ENCODE measurements around the gene SCRG1. TPM values are rescaled to one million over a fixed set of nuclear protein-coding genes. Genes with fewer than 3 reads are reported as not detected.

Gene SCRG1
- total RNA-seq, 4 donors from 2014 or later, result 1.1 to 2.7 (median 1.8) TPM

- H3K9me3 ChIP-seq, result no peaks in the 10 kb centered on the region
- peak overlapping the region; percentile 86 to 95 for H3K4me3 ChIP-seq
- peaks cover 0 to 27% of the 10 kb centered on the region in 2 donors for H3K36me3 ChIP-seq
- WGBS, 2 donors (ENCODE audit: low coverage in 1 of 2), result 3 to 8% methylated on average over 9 to 11 of the region's 52 CpGs
- no peaks in the 10 kb centered on the region for H3K27me3 ChIP-seq
- H3K4me1 ChIP-seq, result peaks cover 0 to 40% (median 0%) of the 10 kb centered on the region in 3 donors
- peak overlapping the region in 3 of 4 donors; percentile 95 to 100 (median 99) for H3K27ac ChIP-seq
- peak; percentile 17 for ATAC-seq
- TF ChIP-seq EP300 (IDR thresholded peaks at IDR 0.05) (no peak), POLR2AphosphoS5 (IDR thresholded peaks at IDR 0.05) (peak; percentile 39), POLR2A (IDR thresholded peaks at IDR 0.05) (peak in 1 of 2 donors; percentile 38), CTCF (IDR thresholded peaks at IDR 0.05) (peak in 1 of 4 experiments; percentile 16)
These were observed 63.8 kb downstream of the SCRG1 start for GRCh38 chr4:173334891-173335752.

Small RNA genes lying within 50 kb of the gene (small RNA-seq; reads per million reads assigned to genes)
- 0 reads per million in 4 donors for gene RNU6-1096P

Other genes with a start within 250 kb of the SCRG1 start
- gene GALNT7, start 230.3 kb downstream of the SCRG1 start, total RNA-seq, result 10 to 100 TPM; 13.7 to 30.3 (median 17.5) TPM
- gene HMGB2, start 64.8 kb downstream of the SCRG1 start, total RNA-seq, result 10 to 100 TPM; 32.0 to 63.3 (median 47.5) TPM
- 10 to 100 TPM; 36.5 to 53.4 (median 41.9) TPM for gene SAP30, start 28.2 kb downstream of the SCRG1 start, total RNA-seq
- 100 to 1,000 TPM in 3 of 4 donors, 10 to 100 TPM in 1; 73.0 to 138 (median 128) TPM for gene HAND2, start 131.1 kb upstream of the SCRG1 start, total RNA-seq